GM18519 (cell line): ENCODE data around the gene L1CAM.

ENCODE experiments used
- ATAC-seq: cut with Tn5 transposase; IDR thresholded peaks from one replicate; pipeline ENCODE4 v1.9.1; 2021; ENCODE audit warnings: mild to moderate bottlenecking, moderate library complexity; ENCODE audit not compliant: unreplicated experiment, low FRiP score

The L1CAM gene

DNA sequence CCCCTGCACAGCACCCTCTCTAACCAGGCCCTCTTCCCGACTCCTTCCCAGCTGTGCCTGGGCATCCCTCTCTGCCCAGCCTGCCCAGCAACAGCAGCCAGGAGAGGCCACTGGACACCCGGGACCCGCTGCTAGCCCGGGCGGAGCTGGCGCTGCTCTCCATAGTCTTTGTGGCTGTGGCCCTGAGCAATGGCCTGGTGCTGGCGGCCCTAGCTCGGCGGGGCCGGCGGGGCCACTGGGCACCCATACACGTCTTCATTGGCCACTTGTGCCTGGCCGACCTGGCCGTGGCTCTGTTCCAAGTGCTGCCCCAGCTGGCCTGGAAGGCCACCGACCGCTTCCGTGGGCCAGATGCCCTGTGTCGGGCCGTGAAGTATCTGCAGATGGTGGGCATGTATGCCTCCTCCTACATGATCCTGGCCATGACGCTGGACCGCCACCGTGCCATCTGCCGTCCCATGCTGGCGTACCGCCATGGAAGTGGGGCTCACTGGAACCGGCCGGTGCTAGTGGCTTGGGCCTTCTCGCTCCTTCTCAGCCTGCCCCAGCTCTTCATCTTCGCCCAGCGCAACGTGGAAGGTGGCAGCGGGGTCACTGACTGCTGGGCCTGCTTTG, 19.6 kb upstream of the L1CAM start:
- ATAC-seq = no peak

DNA sequence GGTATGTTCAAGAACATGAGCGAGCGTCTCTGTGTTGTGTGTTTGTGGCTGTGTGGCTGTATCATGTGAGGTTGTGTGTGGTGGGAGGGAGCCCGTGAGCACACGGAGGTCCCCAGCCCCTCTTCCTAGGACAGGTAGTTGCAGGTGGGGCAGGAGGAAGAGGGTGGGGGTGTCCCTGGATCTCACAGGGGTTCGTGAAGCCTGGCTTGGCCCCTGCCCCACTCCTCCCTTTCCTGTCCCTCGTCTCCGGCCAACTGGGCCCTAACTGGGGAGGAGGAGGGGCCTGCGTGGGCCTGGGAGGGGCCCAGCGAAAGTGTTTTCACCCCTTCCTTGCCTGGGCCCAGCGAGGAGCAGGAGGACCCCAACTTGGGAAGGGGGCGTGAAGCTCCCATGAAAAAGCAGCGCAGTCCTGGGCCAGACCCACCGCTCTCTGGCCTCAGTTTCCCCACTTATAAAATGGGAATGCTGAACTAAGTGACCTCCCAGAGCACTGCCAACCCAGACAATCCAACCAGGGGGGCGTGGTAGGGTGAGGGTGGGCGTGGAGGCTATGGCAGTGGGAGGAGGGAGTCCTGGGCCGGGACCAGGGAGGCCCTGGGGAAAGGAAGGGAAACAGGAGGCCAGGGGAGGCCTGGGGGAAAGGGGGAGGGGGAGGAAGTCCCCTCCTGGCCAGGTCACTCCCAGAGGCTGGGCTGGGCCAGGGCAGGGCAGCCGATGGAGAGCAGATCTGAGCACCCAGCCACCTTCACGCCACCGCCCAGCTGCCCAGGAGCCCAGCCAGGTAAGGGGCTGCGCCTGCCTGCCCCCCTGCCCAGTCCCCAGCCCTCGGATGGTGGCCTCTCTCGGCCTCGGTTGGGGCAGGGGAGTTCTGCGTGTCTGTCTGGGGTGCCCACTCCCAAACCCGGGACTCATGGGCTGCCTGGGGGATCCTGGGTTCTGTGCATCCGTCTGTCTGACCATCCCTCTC, 18.3 kb upstream of the L1CAM start, which contains the start of gene AVPR2:
Gene AVPR2 (plus strand): TSS at position 683 of the 967 bp plus-strand sequence. CDS start 473 bp downstream, outside the sequence.
- ATAC-seq = no peak

DNA sequence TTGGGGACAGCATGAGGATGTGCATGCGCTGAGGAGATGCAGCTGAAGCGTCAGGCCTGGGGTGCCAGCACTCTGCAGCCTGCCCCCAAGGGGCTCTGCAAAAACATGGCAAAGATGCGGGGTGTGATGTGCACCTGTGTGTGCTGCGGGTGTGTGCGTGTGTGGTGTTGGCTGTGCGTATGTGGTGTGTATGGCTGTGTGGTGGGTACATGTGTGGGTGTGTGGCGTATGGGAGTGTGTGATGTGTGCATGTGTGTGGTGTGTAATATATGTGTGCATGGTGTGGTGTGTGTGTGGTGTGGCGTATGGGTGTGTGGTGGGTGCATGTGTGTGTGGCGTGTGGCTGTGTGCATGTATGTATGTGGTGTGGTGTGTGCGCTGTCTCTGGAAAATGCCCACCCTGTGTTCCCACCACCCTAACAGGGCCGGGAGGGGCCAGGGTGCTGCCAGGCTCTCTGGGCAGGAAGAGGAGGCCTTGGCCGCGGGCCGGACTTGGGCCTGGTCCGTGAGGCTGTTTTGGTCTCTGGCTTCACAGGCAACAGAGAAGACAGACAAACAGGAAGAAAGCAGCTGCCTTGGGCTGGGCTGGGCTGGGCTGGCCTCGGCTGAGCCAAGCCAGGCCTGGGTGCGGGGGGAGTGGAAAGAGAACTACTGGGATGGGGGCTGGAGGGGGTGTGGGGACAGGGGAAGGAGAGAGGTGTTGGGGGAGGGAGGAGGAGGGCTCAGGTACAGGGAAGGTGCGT, 17.4 kb upstream of the L1CAM start:
- no peak for ATAC-seq

DNA sequence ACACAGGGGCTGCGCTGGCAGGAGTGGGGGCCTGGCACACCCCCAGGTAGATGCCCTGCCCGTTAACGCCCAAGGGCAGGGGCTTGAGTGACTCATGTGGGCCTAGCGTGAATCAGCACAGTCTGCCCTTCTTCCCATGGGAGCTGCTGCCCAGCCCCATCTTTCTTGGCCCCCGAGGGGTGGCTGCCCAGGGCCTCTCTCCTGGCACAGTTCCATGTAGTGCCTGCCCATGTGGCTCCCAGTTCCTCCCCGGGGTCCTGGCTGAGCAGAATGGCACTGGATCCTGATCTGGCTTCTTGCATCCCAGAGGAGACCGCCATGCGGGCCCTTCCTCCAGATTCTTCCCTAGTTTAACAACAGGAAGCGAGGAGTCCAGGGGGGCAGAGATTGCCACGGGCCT, 16.4 kb upstream of the L1CAM start:
- no peak for ATAC-seq

DNA sequence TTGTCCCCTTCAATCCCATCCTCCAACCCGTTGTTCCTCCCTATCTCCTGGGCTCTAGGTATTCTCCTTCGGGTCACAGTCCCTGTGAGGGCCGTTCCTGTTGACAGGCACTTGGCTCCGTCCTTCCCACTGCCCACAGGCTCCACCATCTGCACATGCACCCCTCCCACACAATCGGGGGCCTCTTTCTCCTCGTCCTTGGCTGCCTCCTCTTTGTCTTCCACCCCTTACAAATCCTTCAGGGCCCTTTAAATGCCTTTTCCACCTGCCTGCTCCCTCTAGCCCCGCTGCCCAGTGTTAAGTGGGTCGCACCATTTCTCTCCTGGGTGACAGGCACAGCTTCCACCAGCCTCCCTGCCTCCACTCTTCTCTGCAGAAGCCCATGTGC, 15.8 kb upstream of the L1CAM start:
- ATAC-seq = no peak

DNA sequence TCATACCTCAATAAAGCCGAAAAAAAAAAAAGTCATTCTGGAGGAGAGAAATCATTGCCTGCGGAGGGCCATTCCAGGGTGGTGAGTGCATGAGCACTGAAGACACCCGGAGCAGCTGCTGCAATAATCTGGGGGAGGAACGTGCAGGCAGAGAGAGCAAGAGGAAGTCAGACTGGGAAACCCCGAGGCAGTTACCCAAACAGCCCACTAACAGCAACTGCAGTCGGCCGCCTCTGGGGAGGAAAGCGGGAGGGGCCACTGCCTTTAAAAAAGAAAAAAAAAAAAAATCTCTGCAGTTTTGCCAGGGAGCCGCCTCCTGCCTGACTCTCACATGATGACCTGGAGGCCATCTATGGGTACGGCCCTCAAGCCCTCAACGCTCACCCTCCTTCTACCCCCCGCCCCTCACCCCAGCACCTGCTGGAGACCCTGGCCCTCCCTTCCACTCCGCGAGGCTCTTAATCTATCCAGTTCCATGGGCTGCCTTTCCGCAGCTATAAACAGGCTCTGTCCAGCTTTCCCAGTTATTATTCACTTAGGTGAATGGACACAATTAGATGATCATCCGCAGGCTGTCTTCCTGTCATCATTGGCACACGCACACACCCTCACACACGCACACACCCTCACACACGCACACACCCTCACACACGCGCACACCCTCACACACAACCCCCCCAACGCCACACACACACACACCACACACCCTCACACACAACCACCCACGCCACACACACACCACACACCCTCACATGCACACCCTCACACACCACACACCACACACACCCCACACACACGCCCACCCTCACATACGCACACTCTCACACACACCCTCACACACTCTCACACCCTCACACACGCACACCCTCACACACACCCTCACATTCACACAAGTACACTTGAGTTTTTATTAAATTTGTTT, 15.1 kb upstream of the L1CAM start:
- peak; percentile 59 for ATAC-seq

DNA sequence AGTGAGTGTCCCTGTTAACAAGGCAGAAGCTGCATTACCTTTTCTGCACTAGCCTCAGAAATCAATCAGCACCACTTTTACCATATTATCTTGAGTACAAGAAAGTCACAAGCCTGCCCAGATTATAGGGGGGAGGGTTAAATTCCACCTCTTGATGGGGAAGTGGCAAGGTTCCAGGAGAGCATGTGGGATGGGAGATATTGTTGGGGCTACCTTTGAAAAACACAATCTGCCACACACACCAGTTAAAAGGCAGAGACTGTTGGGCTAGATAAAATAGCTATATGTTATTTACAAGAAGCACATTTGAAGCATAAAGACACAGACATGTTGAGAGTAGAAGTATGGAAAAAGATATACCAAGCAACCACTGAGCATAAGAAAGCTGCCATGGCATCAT, 11.9 kb upstream of the L1CAM start:
- ATAC-seq = no peak

DNA sequence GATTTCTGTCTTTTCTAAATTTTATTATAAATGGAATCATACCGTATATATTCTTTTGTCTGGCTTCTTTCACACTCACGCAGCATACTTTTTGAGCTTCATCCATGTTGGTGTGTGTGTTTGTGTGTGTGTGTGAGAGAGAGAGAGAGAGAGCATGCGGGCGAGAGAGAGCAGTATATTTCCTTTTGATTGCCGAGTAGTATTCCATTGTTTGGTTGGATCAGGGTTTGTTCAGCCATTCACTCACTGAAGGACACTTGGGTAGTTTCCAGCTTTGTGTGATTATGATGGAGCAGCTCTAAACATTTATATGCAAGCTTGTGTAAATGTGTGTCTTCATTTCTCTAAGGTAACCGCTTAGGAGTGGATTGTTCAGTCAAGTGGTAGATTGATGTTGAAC, 3.1 kb upstream of the L1CAM start:
- no peak for ATAC-seq

DNA sequence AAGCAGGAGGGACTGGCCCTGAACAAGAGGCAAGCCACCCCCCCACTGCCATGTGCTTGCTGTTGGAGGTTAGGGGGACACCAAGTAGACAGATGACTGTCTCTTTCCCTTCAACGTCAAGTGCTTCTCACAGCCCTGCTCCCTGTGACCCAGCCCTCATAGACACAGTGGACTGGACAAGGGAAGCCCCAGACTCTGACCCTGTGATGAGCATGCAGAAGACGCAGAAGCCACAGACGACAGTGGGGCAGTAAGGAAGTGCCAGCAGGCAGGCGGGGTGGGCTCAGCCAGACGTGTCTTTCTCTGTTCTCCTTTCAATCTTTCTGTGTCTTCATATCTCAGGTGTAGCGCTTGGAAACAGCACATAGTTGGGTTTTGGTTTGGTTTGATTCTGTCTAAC, 2.4 kb upstream of the L1CAM start:
- no peak for ATAC-seq

DNA sequence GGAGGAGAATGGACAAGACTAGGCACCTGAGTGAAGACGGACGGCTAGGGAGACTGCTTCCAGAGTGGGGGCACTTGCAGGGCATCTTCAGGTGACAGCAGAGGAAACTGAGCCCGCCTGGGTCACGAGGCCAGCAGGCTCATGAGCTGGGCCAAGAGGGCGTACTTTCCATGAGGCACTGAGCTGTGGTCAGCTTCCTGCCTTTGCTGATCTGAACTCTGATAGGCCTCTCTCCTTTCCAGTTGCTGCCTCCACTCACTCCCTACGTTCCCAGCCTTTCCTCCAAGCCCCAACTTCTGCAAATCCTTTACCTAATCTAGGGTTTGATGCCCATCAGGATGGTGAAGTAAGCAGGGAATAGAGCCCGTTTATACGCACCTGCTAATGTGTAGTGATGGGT, 1.4 kb upstream of the L1CAM start:
- ATAC-seq = no peak

DNA sequence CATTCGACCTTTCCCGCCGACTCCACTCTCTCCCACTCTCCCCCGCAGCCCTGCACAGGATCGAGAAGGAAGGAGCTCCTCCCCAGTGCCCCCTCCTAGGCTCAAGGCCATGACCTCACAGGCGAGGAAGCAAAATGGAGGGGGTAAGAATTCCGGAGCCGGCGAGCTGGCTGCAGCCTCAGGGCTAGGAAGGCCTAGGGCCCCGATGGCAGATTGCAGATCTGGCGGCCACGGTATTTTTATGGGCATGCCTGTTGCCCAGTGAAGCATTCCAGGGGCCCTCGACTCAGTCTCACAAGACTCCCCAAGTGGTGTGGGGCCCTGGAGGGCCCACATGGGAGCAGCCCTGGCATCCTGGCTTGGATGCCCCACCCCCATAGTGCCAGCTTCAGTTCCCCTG, 942 bp upstream of the L1CAM start:
- ATAC-seq = no peak

DNA sequence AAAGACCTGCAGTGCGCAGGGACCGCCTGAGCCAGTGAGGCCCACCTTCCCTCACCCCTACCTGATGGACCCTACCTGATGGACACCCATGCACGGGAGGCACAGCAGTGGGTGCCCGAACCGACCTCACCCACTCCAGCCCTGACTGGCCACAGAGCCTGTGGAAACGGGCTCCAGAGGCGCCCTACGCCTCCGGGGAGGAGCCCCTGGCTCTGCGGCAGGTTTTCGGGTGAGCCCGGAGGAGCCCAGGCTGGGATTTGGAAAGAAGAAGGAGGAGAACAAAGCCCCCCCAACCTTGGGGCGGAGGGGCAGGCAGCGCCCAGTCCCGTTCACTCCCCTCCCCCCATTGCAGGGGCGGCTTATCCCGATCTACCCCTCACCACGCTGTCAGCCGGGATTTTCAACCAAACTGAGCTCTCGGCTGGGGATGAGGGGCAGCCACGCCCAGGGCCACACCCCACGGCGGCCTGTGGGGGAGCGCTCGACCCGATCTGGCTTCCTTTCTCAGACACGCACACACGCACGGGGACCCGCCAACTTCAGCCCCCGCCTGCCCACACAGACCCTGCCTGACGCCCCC, 675 bp downstream of the L1CAM start:
- ATAC-seq = no peak

DNA sequence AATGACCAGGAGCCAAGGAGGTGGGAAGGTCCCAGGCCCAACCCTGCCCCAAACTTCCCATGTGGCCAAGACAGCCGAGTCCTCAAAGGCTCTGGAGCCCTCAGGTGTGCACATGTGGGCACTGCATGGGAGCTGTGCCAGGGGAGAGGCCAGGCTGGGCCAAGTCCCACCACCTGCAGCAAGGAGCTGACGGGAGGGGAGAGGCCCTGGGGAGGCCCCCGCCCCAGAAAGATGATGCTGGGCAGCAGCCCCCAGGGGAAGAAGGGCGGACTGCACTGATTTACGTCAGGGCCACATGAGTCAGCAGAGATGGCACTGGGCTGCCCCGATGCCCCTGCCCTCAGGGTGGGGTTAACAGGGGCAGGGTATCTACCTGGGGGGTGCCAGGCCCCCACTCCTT, 1.4 kb downstream of the L1CAM start:
- no peak for ATAC-seq

DNA sequence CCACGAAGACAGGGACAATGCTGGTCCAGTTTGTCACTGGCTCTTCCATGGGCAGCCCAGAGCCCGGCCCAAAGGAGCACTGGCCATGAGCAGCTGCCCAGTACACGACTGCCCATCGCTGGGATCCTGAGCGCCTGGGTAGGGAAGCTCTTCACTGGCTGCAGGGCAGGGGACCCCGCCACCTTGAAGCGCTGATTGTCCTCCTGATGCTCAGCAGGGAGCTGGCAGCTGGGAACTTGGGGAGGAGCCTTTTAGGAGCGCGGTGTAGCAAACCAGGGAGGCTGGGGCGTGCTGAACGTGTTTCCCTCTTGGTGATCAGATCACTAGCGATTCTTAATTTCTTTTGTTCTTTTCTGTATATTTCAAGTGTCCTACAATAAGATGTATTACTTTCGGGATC, 1.8 kb downstream of the L1CAM start:
- no peak for ATAC-seq

DNA sequence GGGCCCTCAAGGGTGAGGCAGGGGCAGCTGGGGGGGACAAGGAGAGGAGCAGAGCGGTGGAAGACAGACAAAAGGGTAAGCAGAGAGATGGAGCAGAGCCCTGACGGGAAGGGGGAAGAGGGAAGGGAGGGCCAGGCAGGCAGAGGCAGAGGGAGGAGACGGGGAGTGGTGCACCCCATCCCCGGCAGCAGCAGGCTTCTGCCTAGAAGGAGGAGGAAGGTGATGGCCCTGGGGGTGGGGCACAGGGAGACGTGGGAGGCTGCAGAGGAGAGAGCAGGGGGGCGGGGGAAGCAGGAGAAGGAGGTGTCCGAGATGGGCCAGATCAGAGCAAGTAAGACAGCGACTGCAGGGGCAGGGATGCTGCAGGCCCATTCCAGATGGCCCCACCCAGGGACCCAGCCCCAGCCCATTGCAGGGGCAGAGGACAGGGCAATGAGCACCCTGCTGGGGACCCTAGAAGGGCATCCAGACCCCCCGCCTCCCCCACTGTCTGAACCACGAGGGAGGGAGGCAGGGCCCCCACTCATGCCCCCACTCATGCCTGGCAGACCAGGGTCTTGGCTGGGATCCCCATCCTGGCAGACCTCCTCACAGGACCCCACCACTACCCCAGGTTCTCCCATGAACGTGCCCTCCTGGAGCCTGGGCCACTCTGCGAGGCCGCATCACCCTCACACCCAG, 2.7 kb downstream of the L1CAM start:
- no peak for ATAC-seq

DNA sequence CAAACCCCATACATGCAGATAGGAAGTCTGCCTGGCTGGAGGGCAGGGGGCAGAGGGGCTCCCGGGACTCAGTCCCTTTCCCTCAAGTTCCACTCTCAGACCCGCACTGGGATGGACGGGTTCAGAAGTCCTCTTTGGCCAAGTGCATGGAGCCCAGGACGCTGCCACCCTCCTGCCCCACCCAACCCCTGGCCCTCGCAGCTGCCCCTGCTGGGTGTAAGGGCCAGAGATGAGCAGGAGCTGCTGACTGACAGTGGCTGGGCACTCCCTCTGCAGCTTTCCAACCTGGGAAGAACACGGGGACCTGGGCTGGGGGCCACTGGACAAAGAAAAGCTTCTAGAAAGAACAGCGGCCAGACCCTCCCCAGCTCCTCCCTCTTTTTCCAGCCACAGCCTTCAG, 3.4 kb downstream of the L1CAM start:
- ATAC-seq = no peak

DNA sequence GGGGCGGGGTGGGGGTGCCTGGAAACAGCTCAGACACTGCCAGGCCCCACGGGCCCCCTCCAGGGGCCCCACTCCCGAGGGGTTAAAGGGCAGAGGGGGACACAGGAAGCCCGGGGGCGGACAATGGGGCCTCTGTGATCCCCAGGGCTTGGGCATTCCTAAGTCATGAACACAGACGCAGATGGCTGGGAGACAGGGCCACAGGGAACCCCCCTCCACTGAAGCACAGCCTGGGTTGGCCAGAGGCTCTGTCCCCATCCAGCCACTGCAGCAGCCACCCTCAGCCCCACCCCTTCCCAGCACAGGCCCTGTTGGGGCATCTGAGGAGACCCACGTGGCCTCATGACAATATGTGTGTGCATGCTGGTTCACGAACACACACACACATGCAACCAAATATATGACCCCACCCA, 3.9 kb downstream of the L1CAM start:
- ATAC-seq = no peak

DNA sequence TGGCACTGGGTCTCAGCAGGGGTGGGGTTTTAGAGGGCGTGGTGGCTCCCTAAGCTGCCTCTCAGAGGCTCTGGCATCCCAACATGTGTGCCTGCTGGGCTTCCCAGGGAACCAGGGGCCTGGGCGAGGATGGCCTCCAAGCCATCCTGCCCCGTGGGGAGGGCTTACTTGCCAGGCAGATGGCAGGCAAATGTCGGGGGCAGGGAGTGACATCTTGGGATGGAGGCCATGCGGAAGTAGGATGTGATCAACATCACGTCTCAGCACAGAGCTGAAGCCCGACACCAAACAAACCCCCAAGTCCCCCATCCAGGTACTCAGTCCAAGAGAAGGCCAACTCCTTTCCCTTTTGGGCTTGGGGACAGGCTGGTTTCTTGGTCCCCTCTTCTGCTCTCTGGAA, 4.7 kb downstream of the L1CAM start:
- no peak for ATAC-seq

DNA sequence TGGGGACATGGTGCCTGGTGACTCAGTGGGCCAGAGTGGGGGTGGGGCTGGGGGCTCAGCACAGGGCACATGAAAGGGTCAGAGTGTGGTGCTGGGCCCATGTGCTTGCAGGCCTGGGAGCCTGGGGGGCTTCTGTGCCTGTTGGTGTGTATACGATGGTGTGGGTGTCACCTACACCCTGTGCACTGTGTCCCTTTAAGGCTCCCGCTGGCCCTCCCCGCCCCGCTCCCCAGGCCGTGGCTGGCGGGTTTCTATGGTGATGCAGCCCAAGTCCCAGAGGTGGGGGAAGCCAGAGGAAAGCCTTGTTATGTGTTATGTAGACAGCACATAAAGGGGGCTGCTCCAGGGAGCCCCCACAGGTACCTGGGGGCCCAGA, 5.5 kb downstream of the L1CAM start:
- ATAC-seq = no peak
